Parathyroid adenoma (tissue), 2 donors: ENCODE measurements around the gene MLXIP.

Experiments used
- H2AFZ ChIP-seq: fragments of 300-600 bp; sonication (generic); one replicate; pipeline ENCODE4 v1.7.0; 2017; ENCODE audit warnings: antibody characterized with exemption, mild to moderate bottlenecking
- H3K27ac ChIP-seq: fragments of 300-600 bp; sonication (generic); one replicate; pipeline ENCODE4 v1.7.0; 2017
- H3K27me3 ChIP-seq: fragments of 300-600 bp; sonication (generic); one replicate; pipeline ENCODE4 v1.7.0; 2017; ENCODE audit warnings: low read length; ENCODE audit not compliant: control insufficient read depth, insufficient read depth
- H3K36me3 ChIP-seq: fragments of 300-600 bp; sonication (generic); one replicate; pipeline ENCODE4 v1.7.0; 2017; ENCODE audit warnings: low read length; ENCODE audit not compliant: control insufficient read depth, insufficient read depth
- H3K4me1 ChIP-seq: fragments of 300-600 bp; sonication (generic); one replicate; pipeline ENCODE4 v1.7.0; 2017; ENCODE audit warnings: control low read depth
- H3K4me2 ChIP-seq: fragments of 300-600 bp; sonication (generic); one replicate; pipeline ENCODE4 v1.7.0; 2017; ENCODE audit warnings: low read length
- H3K4me3 ChIP-seq: fragments of 300-600 bp; sonication (generic); one replicate; pipeline ENCODE4 v1.7.0; 2017; ENCODE audit warnings: low read depth, low read length
- H3K79me2 ChIP-seq: fragments of 300-600 bp; sonication (generic); one replicate; pipeline ENCODE4 v1.7.0; 2017; ENCODE audit warnings: control low read depth
- H3K9ac ChIP-seq: fragments of 300-600 bp; sonication (generic); one replicate; pipeline ENCODE4 v1.7.0; 2017; ENCODE audit warnings: mild to moderate bottlenecking
- H3K9me3 ChIP-seq: fragments of 300-600 bp; sonication (generic); one replicate; pipeline ENCODE4 v1.7.0; 2017; ENCODE audit warnings: low read length; ENCODE audit not compliant: control insufficient read depth
- TF ChIP-seq, protein P1 (sequence below): fragments of 300-600 bp; sonication (generic); IDR thresholded peaks from one replicate; pipeline ENCODE4 v1.7.0; 2017; ENCODE audit warnings: antibody characterized with exemption, mild to moderate bottlenecking
- donor health status: primary hyperparathyroidism.

The MLXIP gene

DNA sequence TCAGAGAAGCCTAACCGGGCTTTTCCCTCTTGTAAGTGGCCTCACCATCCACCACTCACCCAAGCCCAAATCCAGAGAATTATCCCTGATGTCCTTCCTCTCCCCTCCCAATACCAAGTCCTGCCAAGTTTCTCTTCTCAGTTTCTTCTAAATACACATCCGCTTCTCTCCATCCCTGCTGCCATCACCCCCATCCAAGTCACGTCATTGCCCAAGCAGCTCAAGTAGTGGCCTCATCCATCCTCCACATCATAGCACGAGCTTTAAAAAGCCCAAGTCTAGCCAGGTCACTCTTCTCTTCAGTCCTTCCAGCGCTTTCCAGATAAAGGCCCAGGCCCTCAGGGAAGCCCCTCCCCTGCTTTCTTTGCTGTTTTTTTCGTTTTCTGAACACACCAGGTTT lies 70.1 kb downstream of the MLXIP start:
- H3K4me2 ChIP-seq = no peak overlapping the region
- TF ChIP-seq, protein P1, sequence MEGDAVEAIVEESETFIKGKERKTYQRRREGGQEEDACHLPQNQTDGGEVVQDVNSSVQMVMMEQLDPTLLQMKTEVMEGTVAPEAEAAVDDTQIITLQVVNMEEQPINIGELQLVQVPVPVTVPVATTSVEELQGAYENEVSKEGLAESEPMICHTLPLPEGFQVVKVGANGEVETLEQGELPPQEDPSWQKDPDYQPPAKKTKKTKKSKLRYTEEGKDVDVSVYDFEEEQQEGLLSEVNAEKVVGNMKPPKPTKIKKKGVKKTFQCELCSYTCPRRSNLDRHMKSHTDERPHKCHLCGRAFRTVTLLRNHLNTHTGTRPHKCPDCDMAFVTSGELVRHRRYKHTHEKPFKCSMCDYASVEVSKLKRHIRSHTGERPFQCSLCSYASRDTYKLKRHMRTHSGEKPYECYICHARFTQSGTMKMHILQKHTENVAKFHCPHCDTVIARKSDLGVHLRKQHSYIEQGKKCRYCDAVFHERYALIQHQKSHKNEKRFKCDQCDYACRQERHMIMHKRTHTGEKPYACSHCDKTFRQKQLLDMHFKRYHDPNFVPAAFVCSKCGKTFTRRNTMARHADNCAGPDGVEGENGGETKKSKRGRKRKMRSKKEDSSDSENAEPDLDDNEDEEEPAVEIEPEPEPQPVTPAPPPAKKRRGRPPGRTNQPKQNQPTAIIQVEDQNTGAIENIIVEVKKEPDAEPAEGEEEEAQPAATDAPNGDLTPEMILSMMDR = no peak
- no peaks in the 10 kb centered on the region for H3K79me2 ChIP-seq
- no peak overlapping the region for H3K4me3 ChIP-seq
- no peak overlapping the region for H3K27ac ChIP-seq
- H3K9me3 ChIP-seq = no peaks in the 10 kb centered on the region
- no peak overlapping the region for H3K9ac ChIP-seq
- no peaks in the 10 kb centered on the region for H3K36me3 ChIP-seq
- no peak overlapping the region for H2AFZ ChIP-seq
- no peaks in the 10 kb centered on the region for H3K27me3 ChIP-seq
- peaks cover 3% of the 10 kb centered on the region for H3K4me1 ChIP-seq

DNA sequence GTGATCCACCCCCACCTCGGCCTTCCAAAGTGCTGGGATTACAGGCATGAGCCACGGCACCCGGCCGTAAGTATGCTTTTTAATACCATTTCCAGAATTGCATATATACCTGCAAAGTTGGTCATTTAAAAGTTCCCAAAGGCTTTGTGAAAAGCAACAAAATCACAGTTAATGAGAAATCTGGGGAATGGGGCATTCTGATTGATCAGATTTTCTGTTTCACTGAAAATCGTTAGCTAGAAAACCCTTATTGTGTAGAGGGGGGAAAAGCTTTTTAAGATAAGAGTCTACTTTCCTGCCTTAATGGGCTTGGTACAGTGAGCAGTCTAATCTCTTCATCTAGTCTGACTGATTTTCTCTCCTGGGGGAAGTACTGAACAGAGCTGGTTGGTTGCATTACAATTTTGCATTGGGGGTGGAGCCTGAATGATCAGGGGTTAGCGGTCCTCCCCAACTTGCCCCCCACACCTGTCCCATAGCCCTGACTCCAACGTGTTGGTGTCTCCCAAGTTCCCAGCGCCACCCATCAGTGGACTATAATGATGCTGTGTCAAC lies 71.6 kb downstream of the MLXIP start:
- no peak overlapping the region for H3K9ac ChIP-seq
- peaks cover 3% of the 10 kb centered on the region for H3K4me1 ChIP-seq
- TF ChIP-seq, protein P1 = no peak
- no peaks in the 10 kb centered on the region for H3K27me3 ChIP-seq
- no peaks in the 10 kb centered on the region for H3K36me3 ChIP-seq
- H3K79me2 ChIP-seq = no peaks in the 10 kb centered on the region
- no peak overlapping the region for H2AFZ ChIP-seq
- H3K4me2 ChIP-seq = no peak overlapping the region
- H3K27ac ChIP-seq = no peak overlapping the region
- H3K9me3 ChIP-seq = no peaks in the 10 kb centered on the region
- H3K4me3 ChIP-seq = no peak overlapping the region

- TF ChIP-seq, protein P1 = no peak
- no peaks in the 10 kb centered on the region for H3K9me3 ChIP-seq
- H3K4me2 ChIP-seq = no peak overlapping the region
- no peak overlapping the region for H3K9ac ChIP-seq
- no peaks in the 10 kb centered on the region for H3K27me3 ChIP-seq
- peaks cover 3% of the 10 kb centered on the region for H3K4me1 ChIP-seq
- H3K27ac ChIP-seq = no peak overlapping the region
- no peak overlapping the region for H3K4me3 ChIP-seq
- H3K36me3 ChIP-seq = no peaks in the 10 kb centered on the region
- no peaks in the 10 kb centered on the region for H3K79me2 ChIP-seq
- H2AFZ ChIP-seq = no peak overlapping the region
Observed at GRCh38 chr12:122152754-122153153, 74.2 kb downstream of the MLXIP start.

DNA sequence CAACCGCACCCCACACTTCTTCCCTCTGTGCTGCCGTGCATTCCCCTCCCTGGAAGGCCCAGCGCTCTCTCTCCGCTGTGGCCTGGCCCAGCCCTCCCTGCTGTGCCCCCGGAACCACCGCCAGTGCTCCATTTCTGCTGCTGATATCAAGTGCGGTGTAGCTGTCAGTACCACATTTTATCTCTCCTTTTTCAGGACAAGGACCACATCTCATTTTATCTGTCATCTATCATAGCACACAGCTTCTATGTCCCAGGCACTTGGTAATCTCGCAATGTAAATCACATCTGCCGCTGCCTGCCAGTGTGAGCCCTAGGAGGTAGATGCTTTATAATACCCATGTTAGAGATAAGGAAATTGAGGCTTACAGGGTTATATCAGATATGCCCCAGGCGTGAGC lies 77.1 kb downstream of the MLXIP start:
- Histone ChIP-seq H3K27ac (no peak overlapping the region), H3K79me2 (no peaks in the 10 kb centered on the region), H3K9me3 (no peaks in the 10 kb centered on the region), H3K4me1 (peaks cover 3% of the 10 kb centered on the region), H3K4me3 (no peak overlapping the region), H3K9ac (no peak overlapping the region), H3K36me3 (no peaks in the 10 kb centered on the region), H2AFZ (no peak overlapping the region), H3K27me3 (no peaks in the 10 kb centered on the region), H3K4me2 (no peak overlapping the region)
- TF ChIP-seq, protein P1 = no peak

GRCh38 chr12:122158700-122159285 lies 80.2 kb downstream of the MLXIP start:
- no peaks in the 10 kb centered on the region for H3K36me3 ChIP-seq
- no peak overlapping the region for H3K27ac ChIP-seq
- no peaks in the 10 kb centered on the region for H3K9me3 ChIP-seq
- H3K27me3 ChIP-seq = no peaks in the 10 kb centered on the region
- H3K79me2 ChIP-seq = no peaks in the 10 kb centered on the region
- H3K4me1 ChIP-seq = no peaks in the 10 kb centered on the region
- H3K4me2 ChIP-seq = no peak overlapping the region
- TF ChIP-seq, protein P1 = no peak
- no peak overlapping the region for H2AFZ ChIP-seq
- no peak overlapping the region for H3K9ac ChIP-seq
- H3K4me3 ChIP-seq = no peak overlapping the region
